Measurements from ENCODE around the gene CHRM4. TPM values are rescaled to one million over a fixed set of nuclear protein-coding genes. Genes with fewer than 3 reads are reported as not detected.

Gene CHRM4
- total RNA-seq, 3 donors from 2014 or later: 0.32 to 6.0 (median 3.1) TPM

GRCh38 chr11:46350695-46351094 is 40.9 kb downstream of the CHRM4 start:
- TF ChIP-seq CTCF (IDR thresholded peaks at IDR 0.05): no peak
- ATAC-seq (no peak), DNase-seq (no peak)
- intact Hi-C loops (cut with DNase I, micrococcal nuclease): no loop called here
- H3K4me3 ChIP-seq: no peak overlapping the region
- peaks cover 18% of the 10 kb centered on the region for H3K4me1 ChIP-seq (ENCODE audit: low read depth)
- no peaks in the 10 kb centered on the region for H3K36me3 ChIP-seq (ENCODE audit: low read depth)
- H3K9me3 ChIP-seq: no peaks in the 10 kb centered on the region

GRCh38 chr11:46348566-46349401 is 42.8 kb downstream of the CHRM4 start:
- DNase-seq (peak; percentile 48 to 81 (median 57)), ATAC-seq (peak; percentile 9)
- intact Hi-C loops (cut with DNase I, micrococcal nuclease): no loop called here
- TF ChIP-seq CTCF (IDR thresholded peaks at IDR 0.05): no peak
- Histone ChIP-seq H3K9me3 (no peaks in the 10 kb centered on the region), H3K4me3 (no peak overlapping the region), H3K36me3 (ENCODE audit: low read depth) (no peaks in the 10 kb centered on the region), H3K4me1 (ENCODE audit: low read depth) (peaks cover 18% of the 10 kb centered on the region)

- intact Hi-C loops (cut with DNase I, micrococcal nuclease): no loop called here
- peak; percentile 38 to 77 (median 67) for DNase-seq
- peaks cover 18% of the 10 kb centered on the region for H3K4me1 ChIP-seq (ENCODE audit: low read depth)
- H3K36me3 ChIP-seq (ENCODE audit: low read depth): no peaks in the 10 kb centered on the region
- H3K4me3 ChIP-seq: peak overlapping the region; percentile 63
- no peak for TF ChIP-seq CTCF (IDR thresholded peaks at IDR 0.05)
- no peaks in the 10 kb centered on the region for H3K9me3 ChIP-seq
- peak; percentile 3 for ATAC-seq
Observed at GRCh38 chr11:46347637-46348311, 43.8 kb downstream of the CHRM4 start.

- Histone ChIP-seq H3K36me3 (ENCODE audit: low read depth) (no peaks in the 10 kb centered on the region), H3K9me3 (no peaks in the 10 kb centered on the region), H3K4me1 (ENCODE audit: low read depth) (peaks cover 18% of the 10 kb centered on the region), H3K4me3 (peak within 1 kb of the TSS; percentile 63)
- intact Hi-C loops (cut with DNase I, micrococcal nuclease): no loop called here
- ATAC-seq (peak; percentile 92), DNase-seq (peak; percentile 88 to 95 (median 93))
- TF ChIP-seq CTCF (IDR thresholded peaks at IDR 0.05): peak; percentile 99
Observed at GRCh38 chr11:46346886-46347636, 44.5 kb downstream of the CHRM4 start, which contains the start of gene DGKZ. Gene DGKZ, plus strand, starts transcription at chr11:46347463. Its CDS starts 197 bp downstream, at chr11:46347660.

- ATAC-seq (no peak), DNase-seq (peak in 1 of 3 donors; percentile 50)
- peaks cover 14% of the 10 kb centered on the region for H3K4me1 ChIP-seq (ENCODE audit: low read depth)
- H3K9me3 ChIP-seq: no peaks in the 10 kb centered on the region
- no peak for TF ChIP-seq CTCF (IDR thresholded peaks at IDR 0.05)
- intact Hi-C loops (cut with DNase I, micrococcal nuclease): no loop called here
- no peaks in the 10 kb centered on the region for H3K36me3 ChIP-seq (ENCODE audit: low read depth)
- no peak overlapping the region for H3K4me3 ChIP-seq
Observed at GRCh38 chr11:46345881-46346484, 45.6 kb downstream of the CHRM4 start.

All from mucosa of descending colon (tissue), 3 donors.